Non-pigmented ciliary epithelial cell (primary cell): ENCODE measurements around the gene GALNS.
A peak's percentile ranks its signal among the peaks of the same experiment; 100 is the strongest.
"Not testable (repeated sequence)": the region's sequence is repeated elsewhere in the genome, so short reads cannot be mapped to it uniquely, and the experiment has no call there.

Source experiments
- DNase-seq: peaks from one replicate; pipeline ENCODE4 v3.0.0-alpha.2; 2010; ENCODE audit warnings: low read depth

Gene GALNS

DNA sequence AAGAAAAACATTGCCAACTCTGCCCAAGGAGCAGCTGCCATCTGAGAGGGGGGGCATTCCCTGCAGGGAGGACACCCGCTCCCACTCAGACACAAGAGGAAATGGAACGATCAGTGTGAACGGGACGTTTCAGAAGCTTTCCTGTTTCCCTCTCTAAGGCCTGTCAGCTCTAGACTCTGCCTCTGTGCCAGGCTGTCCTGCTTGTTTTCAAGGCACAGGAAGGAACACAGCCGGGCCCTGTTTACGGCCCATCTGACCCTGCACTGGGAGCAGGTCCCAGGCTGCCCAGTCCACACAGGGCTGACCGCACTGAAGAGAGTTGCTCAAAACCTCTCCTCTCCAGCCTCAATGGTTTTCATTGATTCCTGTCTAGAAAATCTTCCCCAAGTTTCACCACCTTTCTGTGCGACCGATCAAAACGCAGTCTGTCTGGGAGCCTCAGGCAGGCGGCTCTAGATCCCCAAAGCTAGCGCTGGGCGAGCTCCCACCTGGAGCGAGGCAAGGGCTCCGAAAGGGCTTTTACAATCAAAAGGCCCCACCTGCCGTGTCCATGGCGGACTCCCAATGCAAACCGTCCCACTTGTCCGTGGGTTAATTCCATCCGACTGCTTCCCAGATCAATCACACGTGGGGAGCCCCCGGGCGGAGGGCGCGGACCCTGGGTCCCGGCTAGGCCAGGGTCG is 73.2 kb downstream of the GALNS start:
- no peak for DNase-seq

GRCh38 chr16:88782454-88783390 is 74.0 kb downstream of the GALNS start:
- DNase-seq, result no peak

- no peak for DNase-seq
Measured at GRCh38 chr16:88781140-88782077, 75.3 kb downstream of the GALNS start.

GRCh38 chr16:88780142-88781062 is 76.3 kb downstream of the GALNS start:
- DNase-seq, result no peak

- no peak for DNase-seq
Measured at GRCh38 chr16:88779406-88780141, 77.2 kb downstream of the GALNS start.

DNA sequence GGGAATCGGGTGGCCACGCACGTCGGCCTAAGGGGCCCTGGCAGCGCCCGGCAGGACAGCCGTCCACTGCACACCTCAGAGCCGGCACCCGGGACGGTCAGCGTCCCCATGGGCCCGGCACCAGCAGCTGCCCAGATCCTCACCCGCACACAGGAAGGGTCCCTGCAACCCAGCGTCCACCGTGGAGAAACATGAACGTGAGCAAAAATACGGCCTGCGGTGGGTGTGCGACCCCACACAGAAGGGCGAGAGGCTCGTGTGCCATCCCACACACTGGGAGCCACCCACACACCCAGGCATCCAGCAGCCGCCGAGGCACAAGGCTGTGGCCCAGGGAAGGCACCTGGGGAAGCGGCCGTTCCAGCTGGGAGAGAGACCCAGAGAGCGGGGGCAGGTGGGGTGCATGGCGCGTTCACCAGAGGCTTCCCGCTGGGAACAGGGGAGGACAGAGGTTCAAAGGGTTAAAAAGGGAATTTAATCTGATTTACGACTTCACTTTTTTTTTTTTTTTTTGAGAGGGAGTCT is 78.1 kb downstream of the GALNS start:
- no peak for DNase-seq

GRCh38 chr16:88778271-88778525 is 78.5 kb downstream of the GALNS start:
- no peak for DNase-seq

GRCh38 chr16:88777471-88778270 is 79.1 kb downstream of the GALNS start:
- DNase-seq, result no peak

GRCh38 chr16:88775825-88776224 is 80.9 kb downstream of the GALNS start:
- DNase-seq, result no peak

DNA sequence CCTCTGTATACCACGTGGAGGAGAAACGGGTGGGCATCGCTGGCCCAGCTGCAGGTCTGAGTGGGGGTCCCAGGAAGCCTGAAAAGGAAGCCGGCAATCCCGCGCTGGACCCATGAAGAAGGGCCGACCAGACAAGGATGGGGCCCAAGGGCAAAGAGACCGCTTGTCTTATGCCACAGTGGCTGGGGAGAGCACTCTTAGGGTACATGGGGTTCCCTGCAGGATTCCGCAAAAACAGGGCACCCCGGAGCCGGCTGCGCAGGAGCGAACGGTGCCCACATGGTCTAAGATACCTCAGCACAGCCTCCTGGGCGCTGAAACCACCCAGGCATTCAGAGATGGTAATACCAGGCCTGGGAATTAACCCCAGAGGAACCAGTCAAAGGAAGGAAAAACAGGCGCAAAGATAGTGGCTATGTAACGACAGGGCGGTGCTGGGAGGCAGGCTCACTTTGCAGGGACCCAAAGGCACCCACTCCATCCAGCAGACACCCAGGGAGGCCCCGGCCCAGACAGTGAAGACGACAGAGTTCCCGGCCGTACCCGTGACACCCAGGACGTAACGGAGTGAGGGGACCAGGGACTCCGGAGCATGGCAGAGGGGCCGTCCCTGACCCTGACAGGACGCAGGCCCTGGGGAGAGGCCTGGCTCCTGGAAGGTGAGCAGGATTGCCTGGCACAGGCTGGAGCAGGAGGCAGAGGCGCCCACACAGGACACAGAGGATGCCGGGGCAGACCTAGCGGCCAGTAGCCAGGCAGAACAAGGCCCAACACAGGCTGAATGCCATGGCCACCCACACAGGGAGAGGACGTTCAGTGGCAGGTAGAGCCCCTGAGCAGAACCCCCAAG is 82.0 kb downstream of the GALNS start:
- no peak for DNase-seq

GRCh38 chr16:88773812-88774291 is 82.9 kb downstream of the GALNS start:
- DNase-seq, result no peak

GRCh38 chr16:88772871-88773811 is 83.6 kb downstream of the GALNS start:
- peak; percentile 62 for DNase-seq

DNA sequence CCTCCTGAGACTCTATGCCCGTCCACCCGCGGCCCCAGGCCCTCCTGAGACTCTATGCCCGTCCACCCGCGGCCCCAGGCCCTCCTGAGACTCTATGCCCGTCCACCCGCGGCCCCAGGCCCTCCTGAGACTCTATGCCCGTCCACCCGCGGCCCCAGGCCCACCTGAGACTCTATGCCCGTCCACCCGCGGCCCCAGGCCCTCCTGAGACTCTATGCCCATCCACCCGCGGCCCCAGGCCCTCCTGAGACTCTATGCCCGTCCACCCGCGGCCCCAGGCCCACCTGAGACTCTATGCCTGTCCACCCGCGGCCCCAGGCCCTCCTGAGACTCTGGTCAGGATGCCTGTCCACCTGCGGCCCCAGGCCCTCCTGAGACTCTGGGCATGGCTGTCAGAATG is 85.0 kb downstream of the GALNS start:
- DNase-seq, result not testable (repeated sequence)

DNA sequence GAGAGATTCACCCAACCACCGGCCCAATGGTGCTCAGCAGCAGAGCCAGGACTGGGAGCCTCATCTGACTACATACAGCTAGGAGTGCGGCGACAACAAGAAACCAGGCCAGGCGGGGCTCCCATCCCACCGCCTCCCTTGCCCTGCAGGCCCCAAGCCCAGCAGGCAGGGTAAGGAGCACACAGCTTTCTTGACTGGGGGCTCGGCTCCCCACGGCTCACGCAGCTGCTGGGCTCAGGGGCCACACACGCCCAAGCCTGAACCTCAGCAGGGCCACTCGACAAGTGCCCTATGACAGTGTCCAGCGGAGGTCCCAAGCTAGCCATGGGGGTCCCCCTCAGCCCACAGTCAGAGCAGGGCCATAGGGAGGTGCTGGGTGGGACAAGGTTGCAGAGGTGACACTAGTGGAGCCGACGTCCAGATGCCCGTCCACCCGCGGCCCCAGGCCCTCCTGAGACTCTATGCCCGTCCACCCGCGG is 85.4 kb downstream of the GALNS start:
- no peak for DNase-seq

DNA sequence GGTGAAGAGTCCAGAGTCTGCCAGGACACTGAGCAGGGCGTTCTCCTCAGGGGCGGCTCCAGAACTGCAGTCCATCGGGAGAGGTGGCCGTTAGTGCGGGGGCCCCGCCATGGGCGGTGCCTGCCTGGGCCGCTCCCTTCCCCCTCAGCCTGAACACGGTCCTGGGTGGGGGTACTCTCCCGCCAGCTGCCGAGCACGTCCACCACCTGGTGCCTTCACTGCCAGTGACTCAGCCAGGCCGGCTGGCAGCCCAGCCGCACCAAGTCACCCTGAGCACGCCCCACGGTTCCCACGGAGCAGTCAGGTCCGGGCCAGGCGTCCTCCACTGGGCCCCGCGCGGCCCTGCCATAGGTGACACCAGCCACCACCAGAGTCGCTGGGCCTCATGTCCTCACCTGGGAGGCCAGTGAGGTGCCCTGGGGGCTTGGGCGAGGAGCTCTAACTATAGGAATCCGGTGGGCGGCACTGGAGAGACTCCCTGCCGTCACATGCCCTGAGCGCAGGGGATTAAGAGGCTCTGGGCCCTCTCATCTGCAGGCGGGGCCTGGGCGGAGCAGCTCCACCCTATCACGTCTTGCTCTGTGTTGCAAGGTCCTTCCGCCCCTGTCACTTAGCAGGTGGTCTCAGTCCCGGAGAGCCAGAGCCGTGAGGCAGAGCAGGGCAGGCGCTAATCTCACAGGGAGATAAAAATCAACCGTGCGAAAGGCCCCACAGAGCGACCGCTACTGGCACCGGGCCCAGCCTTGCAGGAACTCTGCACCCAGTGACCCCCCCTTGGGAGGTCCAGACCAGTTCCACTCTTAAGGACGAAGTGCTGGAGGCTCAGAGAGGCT is 86.1 kb downstream of the GALNS start:
- peak; percentile 53 for DNase-seq
